Stimulated activated CD4-positive, alpha-beta T cell treated with anti-CD3 and anti-CD28 coated beads, Interleukin-15, amount 100 ng/mL, for 48 hours (primary cell): ENCODE measurements around the gene TTC23.
"Not testable (repeated sequence)": the region's sequence is repeated elsewhere in the genome, so short reads cannot be mapped to it uniquely, and the experiment has no call there.

ENCODE experiments used
- DNase-seq, 2 donors: peaks; one replicate each; pipeline ENCODE4 v3.0.0-alpha.2; 2020; ENCODE audit warnings: low read depth in 2 of 2

Gene TTC23

DNA sequence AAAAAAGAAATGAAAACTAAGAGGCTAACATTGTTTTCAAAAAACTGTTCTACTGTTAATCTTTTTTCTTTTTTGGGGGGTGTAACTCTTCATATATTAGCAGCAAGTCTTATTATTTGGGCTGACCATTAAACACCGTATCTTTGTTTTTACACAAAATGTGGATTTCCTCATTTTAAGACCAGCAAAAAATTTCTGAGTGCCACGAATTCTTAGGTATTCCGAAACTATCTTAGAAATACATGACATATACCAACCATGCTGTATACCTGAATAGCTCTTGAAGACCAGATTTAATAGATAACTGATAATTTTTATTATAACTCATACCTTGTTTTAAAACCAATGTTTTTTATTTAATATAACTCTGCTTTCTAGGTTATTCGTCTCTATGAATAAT lies 620 bp upstream of the TTC23 start:
- no peak for DNase-seq

DNA sequence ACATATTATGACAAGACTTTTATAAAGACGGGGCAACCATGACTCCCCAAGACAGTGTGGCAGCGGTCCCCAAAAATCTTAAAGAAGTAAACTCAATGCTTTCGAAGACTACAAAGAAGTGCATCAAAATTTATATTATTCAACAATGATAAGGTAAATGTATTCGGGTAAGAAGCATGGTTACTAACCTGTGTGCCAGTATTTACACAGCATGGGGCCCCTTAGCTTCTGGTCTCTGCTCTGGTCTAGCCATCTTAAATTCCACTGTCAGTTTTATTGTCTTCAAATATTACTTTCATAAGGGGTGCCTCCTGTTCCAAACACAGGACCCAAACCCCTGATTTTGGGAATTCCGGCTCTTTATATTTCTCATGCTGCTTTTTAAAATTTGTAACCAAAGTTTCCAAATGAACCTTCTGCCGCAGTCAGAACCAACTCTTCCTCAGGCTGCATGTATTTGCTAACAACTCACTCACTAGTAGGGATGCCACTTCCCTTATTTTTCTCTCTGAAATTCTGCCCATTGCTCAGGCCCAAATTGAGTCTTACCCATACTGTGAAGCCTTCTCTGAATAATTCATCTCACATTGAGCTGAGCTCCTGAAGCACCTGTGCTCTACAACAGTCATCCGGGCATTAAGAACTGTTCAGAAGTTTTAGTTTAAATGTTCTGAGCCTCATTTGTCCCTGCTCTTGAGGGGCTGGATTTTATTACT lies 1.2 kb downstream of the TTC23 start:
- no peak for DNase-seq

DNA sequence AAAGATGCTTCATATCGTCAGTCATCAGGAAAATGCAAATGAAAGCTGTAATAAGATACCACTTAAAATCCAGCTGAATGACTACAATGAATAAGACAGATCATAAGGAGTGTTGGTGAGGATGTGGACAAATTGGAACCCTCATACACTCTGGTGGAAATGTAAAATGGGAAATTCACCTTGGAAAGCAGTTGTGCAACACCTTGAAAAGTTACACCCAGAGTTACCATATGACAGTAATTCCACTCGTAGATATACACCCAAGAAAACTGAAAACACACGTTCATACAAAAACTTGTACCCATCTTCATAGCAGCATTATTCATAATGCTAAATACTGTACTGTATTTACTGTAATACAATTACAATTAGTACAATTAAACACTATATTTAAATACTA lies 2.3 kb downstream of the TTC23 start:
- no peak for DNase-seq

DNA sequence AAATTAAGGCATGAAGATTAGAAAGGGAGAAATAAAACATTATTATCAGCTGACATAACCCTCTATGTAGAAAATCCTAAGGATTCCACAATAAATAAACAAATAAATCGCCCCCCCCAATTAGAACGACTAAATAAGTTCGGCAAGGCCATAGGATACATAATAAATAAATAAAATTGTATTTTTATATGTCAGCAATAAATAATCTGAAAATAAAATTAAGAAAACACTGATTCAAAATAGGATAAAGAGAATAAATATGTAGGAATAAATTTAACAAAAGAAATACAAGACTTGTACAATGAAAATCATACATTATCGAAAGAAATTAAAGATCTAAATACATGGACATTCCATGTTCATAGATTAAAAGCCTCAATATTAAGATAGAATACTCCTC lies 5.1 kb downstream of the TTC23 start:
- no peak for DNase-seq

DNA sequence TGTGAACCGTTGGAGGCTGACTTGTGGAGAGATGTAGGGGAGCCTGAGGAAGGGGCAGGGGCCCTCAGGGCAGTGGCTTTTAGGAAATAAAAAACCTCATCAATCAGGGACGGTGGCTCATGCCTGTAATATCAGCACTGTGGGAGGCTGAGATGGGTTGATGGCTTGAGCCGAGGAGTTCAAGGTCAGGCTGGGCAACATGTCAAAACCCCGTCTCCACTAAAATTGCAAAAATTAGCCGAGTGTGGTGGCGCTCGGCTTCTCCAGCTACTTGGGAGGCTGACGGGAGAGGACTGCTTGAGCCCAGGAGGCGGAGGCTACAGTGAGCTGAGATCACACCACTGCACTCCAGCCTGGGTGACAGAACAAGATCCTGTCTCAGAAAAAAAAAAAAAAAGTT lies 7.6 kb downstream of the TTC23 start:
- no peak for DNase-seq

DNA sequence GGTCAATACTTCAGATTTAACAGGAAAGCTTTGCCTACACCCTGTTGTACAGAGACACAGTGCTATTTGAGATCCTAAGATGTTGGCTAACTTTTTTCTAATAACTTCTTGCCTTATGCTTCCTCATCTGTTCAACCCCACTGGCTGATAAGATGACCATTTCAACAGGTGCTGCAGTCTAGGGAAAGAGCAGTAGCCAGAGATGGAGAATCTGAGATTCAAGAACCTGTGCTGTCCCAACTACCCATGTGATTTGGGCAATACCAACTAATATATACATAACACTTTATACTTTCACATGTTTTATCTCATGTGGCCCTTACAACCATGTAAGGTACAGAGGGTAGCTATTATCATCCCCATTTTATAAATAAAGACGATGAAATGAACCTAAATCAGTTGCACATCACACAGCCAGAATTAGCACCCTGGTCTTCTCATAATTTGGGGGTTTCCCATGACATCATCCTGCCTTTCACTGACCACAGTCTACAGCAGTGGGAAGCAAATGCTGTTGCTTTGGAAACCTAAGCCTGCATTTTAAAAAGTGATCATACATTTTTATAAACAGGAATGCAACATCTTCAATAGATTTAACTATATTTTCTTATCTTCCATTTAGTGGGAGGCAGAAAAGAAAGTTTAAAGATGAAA lies 9.7 kb downstream of the TTC23 start:
- DNase-seq, result no peak

DNA sequence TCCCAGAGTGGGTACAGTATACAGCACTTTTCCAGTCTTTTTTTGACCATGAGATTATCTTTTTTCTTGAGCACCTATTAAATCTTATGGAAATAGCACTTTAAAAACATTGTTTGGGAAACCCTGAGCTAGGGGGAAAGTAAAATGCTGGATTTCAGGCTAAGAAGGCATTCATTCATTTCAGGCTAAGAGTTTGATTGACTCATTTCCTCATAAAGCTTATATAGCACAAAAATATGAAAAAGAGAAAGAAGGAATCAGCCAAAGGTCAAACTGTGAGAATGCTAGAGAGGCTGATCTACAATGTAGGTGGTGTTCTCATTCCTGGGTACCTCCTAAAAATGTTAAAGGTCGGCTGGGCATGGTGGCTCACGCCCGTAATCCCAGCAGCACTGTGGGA lies 10.5 kb downstream of the TTC23 start:
- no peak for DNase-seq

DNA sequence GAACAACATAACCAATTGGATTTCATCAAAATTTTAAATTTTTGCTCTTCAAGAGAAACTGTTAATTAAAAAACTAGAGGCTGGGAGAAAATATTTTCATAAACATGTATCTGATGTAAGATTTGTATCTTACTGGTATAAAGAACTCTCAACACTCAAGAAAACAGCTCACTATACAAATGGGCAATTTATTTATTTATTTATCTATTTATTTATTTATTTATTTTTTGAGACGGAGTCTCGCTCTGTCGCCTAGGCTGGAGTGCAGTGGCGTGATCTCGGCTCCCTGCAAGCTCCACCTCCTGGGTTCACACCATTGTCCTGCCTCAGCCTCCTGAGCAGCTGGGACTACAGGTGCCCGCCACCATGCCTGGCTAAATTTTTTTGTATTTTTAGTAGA lies 15.2 kb downstream of the TTC23 start:
- not testable (repeated sequence) for DNase-seq

DNA sequence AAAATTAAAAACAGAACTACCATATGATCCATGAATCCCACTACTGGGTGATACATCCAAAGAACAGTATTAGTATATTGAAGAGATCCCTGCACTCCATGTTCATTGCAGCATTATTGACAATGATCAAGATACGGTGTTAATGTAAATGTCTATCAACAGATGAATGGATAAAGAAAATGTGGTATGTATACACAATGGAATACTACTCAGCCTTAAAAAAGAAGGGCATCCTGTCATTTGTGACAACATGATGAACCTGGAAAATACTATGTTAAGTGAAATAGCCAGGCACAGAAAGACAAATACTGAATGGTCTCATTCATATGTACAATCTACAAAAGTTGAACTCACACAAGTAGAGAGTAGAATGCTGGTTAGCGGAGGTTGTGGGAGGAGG lies 16.6 kb downstream of the TTC23 start:
- DNase-seq, result no peak

DNA sequence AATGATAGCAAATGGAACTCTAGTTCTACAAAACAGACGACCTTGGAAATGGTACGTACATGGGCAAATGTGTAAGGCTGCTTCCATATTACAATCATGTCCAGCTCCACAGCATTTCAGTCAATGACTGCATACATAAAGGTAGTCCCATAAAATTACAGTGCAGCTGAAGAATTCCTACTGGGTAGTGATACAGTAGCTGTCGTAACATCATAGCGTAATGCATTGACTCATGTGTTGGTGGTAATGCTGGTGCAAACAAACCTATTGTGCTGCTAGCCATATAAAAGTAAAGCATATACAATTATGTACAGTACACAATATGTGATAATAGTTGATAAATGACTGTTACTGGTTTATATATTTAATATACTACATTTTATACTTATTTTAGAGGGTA lies 18.5 kb downstream of the TTC23 start:
- DNase-seq, result no peak

DNA sequence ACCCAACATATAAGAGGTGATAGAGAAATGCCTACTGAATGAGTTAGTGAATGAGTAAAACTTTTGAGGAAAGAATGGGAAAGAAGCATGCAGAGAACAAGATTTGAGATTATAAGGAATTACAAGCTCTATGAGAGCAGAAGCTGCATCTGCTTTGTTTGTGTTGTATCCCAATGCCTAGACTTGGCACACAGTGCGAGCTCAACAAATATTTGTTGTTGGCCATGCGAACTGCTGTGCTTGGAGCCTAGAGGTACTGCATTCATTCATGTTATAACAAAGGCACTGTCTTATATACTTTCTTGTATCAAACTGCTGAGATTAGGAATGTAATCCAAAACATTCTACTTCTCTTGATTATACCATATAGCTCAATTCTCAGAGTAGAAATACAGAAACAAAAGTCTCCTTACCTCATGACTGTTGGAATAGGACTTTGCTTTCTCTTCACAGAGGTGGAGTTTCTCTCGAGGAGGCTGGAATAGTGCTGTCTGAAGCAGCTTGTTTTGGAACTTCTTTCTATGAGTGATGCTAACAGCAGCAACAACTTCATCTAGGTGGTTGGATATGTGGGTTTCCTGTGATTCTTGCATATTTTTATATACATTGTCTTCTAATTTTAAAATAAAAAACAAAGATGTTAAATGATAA lies 21.1 kb downstream of the TTC23 start:
- DNase-seq, result no peak

DNA sequence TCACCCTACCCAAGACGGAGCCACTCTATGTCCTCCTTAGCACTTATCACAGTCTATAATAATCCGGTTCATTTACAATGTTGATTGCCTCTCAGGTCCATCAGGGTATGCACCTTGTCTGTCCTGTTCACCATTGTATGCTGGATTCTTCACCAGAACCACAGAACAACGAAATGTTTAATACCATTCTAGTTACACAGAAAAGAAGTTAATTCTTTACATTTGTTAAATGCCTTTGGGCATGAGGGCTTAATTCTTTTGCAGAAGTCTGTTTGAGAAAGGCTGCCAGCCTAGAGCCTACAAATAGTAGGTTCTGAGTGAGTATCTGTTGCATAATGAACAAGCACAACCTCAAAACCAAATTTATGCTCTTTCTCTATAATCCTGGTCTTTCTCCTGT lies 22.6 kb downstream of the TTC23 start:
- DNase-seq, result no peak

DNA sequence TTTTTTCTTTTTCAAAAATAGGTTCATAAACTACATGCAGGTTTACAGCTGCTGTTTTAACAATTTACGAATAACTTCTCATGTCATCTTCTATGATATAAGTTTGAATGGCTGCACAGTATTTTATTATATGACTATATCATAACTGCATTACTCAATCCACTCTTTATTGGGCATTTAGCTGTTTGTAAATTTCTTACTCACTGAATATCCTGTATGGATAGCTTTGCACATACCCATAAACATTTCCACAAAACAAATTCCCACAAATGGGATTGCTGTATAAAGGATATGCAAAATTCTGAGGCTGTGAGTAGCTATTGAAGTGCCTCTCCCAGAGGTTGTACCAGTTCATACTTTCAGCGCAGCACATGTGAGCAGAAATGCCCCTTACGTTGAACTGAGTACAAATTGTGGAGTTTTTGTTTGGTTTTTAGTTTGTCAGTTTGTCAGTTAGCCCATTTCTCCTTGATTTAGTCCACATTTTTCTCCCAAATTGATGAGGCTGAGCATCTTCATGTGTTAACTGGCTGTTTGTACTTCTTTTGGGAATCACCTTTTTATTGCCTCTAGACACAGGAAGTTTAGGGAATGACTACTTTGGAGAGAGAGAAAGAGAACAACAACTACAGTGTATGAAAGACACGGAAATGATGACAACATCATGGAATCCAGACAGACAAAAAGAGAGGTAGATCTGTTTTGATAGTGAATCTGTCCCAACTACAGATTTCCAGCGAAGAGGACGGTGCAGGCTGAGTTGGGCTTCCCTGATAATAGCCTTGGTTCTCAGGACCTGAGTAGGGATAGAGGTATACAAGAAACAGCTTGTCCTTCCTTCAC lies 24.8 kb downstream of the TTC23 start:
- no peak for DNase-seq

DNA sequence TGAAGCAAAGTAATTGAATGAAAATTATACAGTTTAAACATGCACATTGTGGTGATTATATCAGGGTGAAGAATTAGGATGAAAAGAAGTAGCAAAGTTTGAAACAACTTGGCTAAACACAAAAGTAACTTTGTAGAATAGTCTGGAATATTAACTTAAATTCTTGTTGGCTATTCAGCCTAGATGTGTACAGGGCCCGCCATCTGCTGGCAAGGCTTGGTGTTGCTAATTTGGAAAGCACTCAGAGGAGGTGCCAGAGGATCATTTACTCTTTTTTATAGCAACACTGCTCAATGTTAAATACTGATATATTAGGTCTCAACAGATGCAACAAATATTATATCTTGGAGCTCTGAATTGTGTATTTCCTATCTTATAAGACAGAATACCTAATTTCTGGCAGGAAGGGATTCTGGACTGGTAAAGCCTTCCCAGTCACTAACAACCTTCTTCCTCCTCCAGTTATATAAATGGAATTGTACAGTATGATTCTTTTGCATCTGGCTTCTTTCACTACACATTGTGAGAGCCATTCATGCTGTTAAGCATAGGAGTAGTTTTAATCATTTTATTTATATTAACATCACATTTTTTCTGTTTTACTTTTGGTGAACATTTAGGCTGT lies 36.1 kb downstream of the TTC23 start:
- peak; percentile 20 to 43 for DNase-seq

DNA sequence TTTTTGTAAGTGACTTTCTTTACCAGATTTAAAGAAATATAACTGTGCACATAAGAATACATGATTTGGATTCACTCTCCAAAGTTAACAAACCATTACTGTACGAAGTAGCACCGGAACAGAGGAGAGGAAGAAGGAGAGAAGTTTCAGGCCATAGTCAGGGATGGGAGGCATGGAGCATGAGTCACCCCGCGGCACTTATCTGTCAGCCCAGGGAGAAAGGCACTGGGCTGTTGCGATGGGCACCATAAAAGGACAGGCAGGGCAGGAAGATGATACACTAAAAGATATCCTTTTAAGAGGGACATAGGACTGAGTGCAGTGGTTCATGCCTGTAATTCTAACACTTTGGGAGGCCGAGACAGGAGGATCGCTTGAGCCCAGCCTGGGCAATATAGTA lies 37.0 kb downstream of the TTC23 start:
- no peak for DNase-seq

DNA sequence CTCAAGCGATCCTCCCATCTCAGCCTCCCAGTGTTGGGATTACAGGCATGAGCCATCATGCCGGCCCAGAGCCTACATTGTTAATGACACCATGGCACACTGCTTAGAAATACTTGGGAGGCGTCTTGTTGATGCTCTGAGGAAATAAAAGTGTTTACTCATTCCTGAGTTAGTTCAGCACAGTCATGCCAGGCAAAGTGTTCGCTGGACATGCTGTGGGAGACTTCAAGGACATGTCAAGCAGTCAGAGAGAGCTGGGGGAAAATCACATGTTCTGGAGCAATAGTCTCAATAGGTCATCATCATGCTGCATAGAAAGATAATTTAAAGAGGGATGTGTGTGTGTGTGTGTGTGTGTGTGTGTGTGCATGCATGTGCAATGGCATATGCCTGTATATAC lies 37.5 kb downstream of the TTC23 start:
- DNase-seq, result no peak

DNA sequence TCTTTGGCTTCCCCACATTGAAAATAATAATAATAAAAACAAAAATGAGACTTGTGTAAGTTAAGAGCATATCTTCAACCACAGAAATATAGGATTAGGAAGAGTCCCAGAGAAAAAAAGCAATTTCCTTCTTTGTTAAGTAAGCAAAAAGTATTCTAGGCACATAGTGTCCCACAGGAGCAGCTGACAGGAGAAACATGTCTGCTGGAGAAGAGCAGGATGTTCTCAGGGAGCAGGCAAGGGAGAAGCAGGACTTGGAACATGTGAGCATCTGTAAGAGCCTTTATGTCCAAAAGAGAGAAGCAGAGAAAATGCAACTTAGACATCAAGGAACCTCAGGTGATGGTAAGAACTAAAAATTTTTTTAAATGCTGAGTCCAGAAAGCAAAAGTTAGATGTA lies 39.0 kb downstream of the TTC23 start:
- DNase-seq, result no peak

DNA sequence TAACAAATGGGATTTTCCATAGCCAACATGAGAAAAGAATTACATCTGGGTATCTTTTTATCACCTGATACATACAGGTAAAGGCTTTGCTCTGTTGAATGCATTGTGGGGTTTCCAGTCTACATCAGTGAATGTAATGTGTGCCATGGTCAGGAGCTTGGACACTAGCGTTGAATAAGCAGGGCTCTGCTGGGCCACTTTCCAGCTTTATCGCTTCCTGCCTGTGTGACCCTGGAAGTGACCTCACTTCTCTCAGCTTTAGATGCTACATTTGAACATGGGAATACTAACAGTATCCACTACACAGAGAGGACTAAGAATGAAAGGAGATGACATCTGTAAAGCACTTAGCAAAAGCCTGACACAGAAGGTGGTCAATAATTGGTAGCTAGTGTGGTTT lies 40.1 kb downstream of the TTC23 start:
- DNase-seq, result no peak

DNA sequence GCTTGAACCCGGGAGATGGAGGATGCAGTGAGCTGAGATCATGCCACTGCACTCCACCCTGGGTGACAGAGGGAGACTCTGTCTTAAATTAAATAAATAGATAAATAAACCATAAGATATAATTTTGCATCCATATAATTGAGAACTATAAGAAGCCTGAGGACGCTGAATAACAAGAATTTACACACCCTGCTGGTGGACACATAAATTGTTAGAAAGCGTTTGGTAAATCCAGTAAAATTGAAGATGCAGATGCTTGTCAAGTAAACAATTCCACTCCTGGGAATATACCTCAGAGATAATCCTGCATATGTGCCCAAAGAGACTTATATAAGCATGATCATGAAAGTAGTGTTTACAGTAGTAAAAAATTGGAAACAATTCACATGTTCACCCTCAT lies 41.7 kb downstream of the TTC23 start:
- no peak for DNase-seq

DNA sequence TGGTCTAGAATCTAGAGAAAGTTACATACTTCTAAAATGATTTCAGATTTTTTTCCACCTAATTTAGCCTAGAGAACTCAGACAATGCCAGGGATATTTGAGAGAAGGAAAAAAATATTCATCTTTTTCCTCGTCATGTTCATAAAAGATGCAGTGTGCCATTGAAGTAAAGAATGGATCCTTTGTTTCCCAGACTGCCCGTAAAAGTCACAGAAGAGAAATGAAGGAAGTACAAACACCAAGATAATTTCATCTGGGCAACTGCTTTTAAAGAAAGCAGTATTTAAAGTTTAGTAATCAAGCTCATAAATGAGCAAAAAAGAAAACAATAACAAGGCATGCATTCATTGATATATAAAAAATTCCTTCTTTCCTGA lies 47.2 kb downstream of the TTC23 start:
- no peak for DNase-seq

DNA sequence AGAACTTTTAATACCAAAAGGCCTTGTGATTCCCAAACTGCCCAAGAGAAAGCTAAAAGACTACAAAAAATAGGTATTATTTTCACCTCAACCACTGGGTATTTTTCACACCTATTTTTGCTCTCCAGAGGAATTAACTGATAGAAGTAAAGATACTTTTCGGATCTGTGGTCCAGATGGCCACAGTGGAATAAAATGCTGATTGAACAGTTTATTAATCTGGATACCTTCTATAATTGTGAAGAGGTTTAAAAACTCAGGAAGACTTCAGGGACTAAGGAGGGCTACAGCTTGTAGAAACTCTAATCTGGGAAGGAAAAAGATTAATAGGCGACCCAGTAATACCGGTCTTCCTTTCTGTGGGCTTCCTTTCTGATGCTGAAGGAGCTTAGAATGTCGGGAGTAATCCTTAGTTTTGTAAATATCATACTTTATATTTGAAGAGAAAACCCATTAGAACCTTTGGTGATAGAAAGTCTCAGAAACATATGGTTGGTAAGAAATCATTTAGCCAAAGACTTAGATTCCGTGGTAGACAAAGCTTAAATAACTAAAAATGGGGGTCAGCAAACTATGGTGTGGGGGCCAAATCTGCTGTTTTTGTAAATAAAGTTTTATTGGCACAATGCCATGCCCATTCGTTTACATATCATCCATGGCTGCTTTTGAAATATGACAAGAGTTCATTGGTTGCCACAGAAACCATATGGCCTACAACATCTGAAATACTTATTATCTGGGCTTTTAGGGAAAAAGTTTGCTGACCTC lies 47.8 kb downstream of the TTC23 start:
- DNase-seq, result no peak
